IPS DF 4.7 (cell line): ENCODE data around the gene PFDN6.

Experiments
- DNase-seq: peaks from one replicate; pipeline ENCODE4 v3.0.0-alpha.2; 2013; ENCODE audit warnings: low spot score; ENCODE audit errors: extremely low read depth

The PFDN6 gene

GRCh38 chr6:33295621-33296369, 6.4 kb downstream of the PFDN6 start:
- no peak for DNase-seq

GRCh38 chr6:33296797-33297405, 7.5 kb downstream of the PFDN6 start:
- DNase-seq: no peak

- no peak for DNase-seq
Measured at GRCh38 chr6:33297406-33297955, 8.1 kb downstream of the PFDN6 start.

- no peak for DNase-seq
Measured at GRCh38 chr6:33297956-33298772, 8.8 kb downstream of the PFDN6 start.

GRCh38 chr6:33298773-33299236, 9.4 kb downstream of the PFDN6 start, which contains the start of gene RGL2:
TSS of gene RGL2 (minus strand) at chr6:33298942. CDS start at chr6:33298610, 332 bp downstream.
- no peak for DNase-seq

- no peak for DNase-seq
Measured at GRCh38 chr6:33299237-33299944, 10.0 kb downstream of the PFDN6 start.

- DNase-seq: no peak
Measured at GRCh38 chr6:33301877-33302276, 12.5 kb downstream of the PFDN6 start.

GRCh38 chr6:33304216-33304615, 14.8 kb downstream of the PFDN6 start:
- no peak for DNase-seq

GRCh38 chr6:33305052-33305451, 15.7 kb downstream of the PFDN6 start:
- DNase-seq: no peak

GRCh38 chr6:33306356-33306755, 17.0 kb downstream of the PFDN6 start:
- DNase-seq: no peak

GRCh38 chr6:33312361-33313104, 23.1 kb downstream of the PFDN6 start:
- no peak for DNase-seq

GRCh38 chr6:33313105-33313708, 23.8 kb downstream of the PFDN6 start:
- no peak for DNase-seq

- no peak for DNase-seq
Measured at GRCh38 chr6:33313709-33314514, 24.5 kb downstream of the PFDN6 start, which contains the start of gene TAPBP. TSS of gene TAPBP (minus strand) at chr6:33314078. CDS start at chr6:33314041, 37 bp downstream.

GRCh38 chr6:33314515-33314942, 25.1 kb downstream of the PFDN6 start:
- no peak for DNase-seq

GRCh38 chr6:33314943-33315792, 25.8 kb downstream of the PFDN6 start:
- no peak for DNase-seq

GRCh38 chr6:33315793-33316602, 26.6 kb downstream of the PFDN6 start:
- no peak for DNase-seq
